BLaER1 (cell line): Measurements from ENCODE around the gene CYB561D2.
"Not testable (repeated sequence)": the region's sequence is repeated elsewhere in the genome, so short reads cannot be mapped to it uniquely, and the experiment has no call there.

Experiments used
- H3K27ac ChIP-seq: shearing (Covaris generic); formaldehyde crosslinking; 2 replicates; pipeline ENCODE4 v1.8.1; 2022
- H3K27me3 ChIP-seq: shearing (Covaris generic); formaldehyde crosslinking; 2 replicates; pipeline ENCODE4 v1.8.1; 2022
- H3K36me3 ChIP-seq: shearing (Covaris generic); formaldehyde crosslinking; 2 replicates; pipeline ENCODE4 v1.8.1; 2022
- H3K4me1 ChIP-seq: shearing (Covaris generic); formaldehyde crosslinking; 2 replicates; pipeline ENCODE4 v1.8.1; 2022
- H3K4me2 ChIP-seq: shearing (Covaris generic); formaldehyde crosslinking; 2 replicates; pipeline ENCODE4 v1.8.1; 2022
- H3K4me3 ChIP-seq: shearing (Covaris generic); formaldehyde crosslinking; 2 replicates; pipeline ENCODE4 v1.8.1; 2022
- H3K9ac ChIP-seq: shearing (Covaris generic); formaldehyde crosslinking; 2 replicates; pipeline ENCODE4 v1.8.1; 2022
- H3K9me3 ChIP-seq: shearing (Covaris generic); formaldehyde crosslinking; 2 replicates; pipeline ENCODE4 v1.8.1; 2022
- H4K20me1 ChIP-seq: shearing (Covaris generic); formaldehyde crosslinking; 2 replicates; pipeline ENCODE4 v1.8.1; 2022
- Cebpa-rat ChIP-seq: shearing (Covaris generic); IDR thresholded peaks from 2 replicates; pipeline ENCODE4 v1.8.1; 2022

Gene CYB561D2

DNA sequence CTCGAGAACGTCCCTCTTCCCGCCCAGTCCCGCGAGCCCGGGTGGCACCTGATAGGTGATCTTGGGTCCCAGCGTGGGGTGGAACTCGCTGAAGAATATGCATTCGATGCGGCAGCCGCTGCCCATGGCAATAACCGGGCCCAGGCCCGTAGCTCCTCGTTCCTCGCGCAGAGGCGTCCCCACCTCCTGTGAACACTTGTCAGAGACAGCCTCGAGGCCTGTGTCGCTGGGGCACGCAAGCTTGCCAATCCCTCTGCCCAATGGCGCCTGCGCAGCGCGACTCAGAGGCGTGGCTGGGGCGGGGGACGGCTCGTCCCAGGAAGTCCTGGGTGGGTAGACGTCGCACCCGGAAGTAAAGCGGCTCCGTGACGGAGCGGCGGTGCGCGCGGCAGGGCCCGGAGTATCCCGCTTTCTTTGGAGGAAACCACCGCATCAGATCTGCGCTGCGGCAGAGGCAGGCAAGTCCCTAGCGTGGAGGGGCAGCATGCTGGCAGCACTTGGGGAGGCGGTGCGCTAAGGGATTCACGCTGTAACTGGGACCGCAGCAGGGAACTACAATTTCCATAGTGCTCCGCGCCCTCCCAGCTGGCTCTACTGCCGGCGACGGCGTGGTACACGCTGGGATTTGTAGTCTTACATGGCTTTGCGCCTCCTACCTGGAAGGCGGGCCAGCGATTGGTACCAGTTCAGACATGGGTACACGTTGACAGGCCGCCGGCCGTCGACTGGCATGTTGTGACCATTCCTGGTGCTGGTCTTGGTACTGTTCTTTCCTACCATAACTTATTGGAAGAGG is at the start of gene CYB561D2, which contains the start of gene NPRL2:
Gene CYB561D2, plus strand, starts transcription at position 336 of the 796 bp plus-strand sequence. CDS start 572 bp downstream, outside the sequence.
Gene NPRL2, minus strand, starts transcription at position 249 of the 796 bp plus-strand sequence. Its CDS starts 123 bp downstream, at position 126.
- H3K4me1 ChIP-seq: peaks cover 46% of the 10 kb centered on the region
- peaks cover 2% of the 10 kb centered on the region; the same call in 1 of the 2 replicates for H3K27me3 ChIP-seq
- peak within 1 kb of the TSS; percentile 98 for H3K4me2 ChIP-seq
- H3K4me3 ChIP-seq: peak within 1 kb of the TSS; percentile 74
- TF ChIP-seq Cebpa-rat: no peak
- H3K9ac ChIP-seq: peak within 1 kb of the TSS; percentile 85
- peaks cover 59% of the 10 kb centered on the region for H4K20me1 ChIP-seq
- no peaks in the 10 kb centered on the region for H3K9me3 ChIP-seq
- peaks cover 55% of the 10 kb centered on the region for H3K36me3 ChIP-seq
- peak within 1 kb of the TSS; percentile 87 for H3K27ac ChIP-seq

DNA sequence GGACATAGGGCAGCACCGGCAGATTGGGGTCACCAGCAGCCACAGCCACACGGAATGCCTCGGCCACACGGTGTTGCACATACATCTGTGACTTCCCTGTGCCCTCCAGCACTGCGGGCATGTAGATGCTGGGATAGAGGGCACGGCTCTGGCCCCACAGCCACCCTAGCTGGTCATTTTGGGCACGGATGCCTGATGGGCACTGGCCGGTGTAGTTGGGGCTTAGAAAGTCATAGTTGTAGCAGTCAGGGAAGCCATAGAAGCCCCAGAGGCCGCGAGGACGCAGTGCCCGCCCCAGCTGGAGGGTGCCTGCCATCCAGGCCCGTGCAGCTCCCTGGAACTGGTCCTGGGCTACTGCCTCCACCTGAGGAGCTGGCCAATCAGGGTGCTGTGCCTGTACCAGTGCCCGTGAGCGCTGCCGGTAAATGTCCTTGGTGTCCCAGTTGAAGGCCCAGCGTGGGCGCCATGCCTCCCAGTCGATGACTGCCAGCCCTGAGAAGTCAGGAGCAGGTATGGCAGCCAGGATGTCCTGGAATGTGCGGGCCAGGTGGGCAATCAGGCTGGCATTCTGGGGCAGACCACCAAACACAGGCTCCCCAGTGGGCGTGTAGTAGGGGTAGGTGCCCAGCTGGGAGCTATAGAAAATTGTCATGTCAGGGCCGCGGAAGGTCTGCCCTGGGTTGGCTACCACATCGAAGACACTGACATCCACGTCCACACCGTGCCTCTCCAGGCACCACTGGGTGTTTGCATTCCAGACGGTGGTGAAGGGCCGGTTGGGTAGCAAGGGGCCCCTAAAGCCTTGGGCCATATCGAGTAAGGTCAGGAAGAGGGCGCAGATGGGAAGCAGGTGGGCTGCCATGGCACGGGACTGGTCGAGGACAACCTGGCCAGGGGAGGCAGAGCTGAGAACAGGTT is 48.3 kb upstream of the CYB561D2 start:
- peaks cover 13% of the 10 kb centered on the region for H3K9me3 ChIP-seq
- H3K36me3 ChIP-seq: peaks cover 10% of the 10 kb centered on the region
- H3K4me1 ChIP-seq: peaks cover 21% of the 10 kb centered on the region
- H4K20me1 ChIP-seq: 0 out of 2 replicates have a peak, but pooled peaks cover 8% of the 10 kb centered on the region
- H3K9ac ChIP-seq: no peak overlapping the region
- no peak overlapping the region for H3K27ac ChIP-seq
- H3K27me3 ChIP-seq: no peaks in the 10 kb centered on the region
- no peak for TF ChIP-seq Cebpa-rat
- H3K4me2 ChIP-seq: no peak overlapping the region
- no peak overlapping the region for H3K4me3 ChIP-seq

DNA sequence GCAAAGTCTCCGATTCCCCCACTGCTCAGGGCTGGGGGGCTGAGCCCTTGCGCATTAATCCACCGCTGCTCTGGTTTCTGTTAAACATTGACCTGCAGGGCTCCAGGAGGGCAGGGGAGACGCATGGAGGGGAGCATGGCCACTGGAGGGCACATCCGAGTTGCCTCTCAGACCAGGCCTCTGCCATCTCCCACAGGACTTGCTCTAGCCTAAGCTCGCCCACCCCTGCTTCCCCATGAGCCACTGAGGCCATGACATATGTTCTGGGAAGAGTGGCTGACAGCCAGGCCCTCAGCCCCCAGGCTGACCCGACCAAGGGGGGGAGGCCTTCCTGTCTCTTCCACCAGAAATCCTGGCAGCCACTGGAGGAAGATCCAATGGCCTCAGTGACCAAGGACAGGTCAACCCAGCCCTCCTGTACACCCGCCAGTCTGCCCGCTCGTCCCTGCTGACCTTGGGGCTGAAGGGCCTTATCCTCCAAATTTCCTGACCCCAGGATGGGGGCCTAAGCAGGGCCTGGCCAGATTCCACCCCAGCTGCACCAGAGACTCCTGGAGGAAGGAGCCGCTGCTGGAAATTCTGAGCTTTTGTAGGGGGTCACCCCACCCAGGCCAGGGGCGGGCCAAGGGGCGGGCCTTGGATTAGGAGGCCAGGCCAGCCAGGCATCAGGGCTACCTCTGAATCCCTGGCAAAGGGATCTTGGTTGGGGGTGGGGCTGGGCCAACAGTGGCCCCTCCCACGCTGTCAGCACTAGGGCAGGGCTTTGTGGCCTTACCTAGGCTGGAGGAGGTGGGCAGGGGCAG is 47.4 kb upstream of the CYB561D2 start, which contains the start of gene HYAL1:
Gene HYAL1, minus strand, starts transcription at position 562 of the 803 bp plus-strand sequence. CDS start 618 bp downstream, outside the sequence.
- no peak within 1 kb of the TSS for H3K27ac ChIP-seq
- no peak within 1 kb of the TSS for H3K4me2 ChIP-seq
- H4K20me1 ChIP-seq: 0 out of 2 replicates have a peak, but pooled peaks cover 4% of the 10 kb centered on the region
- H3K4me1 ChIP-seq: peaks cover 14% of the 10 kb centered on the region
- peaks cover 22% of the 10 kb centered on the region for H3K9me3 ChIP-seq
- H3K4me3 ChIP-seq: no peak within 1 kb of the TSS
- H3K36me3 ChIP-seq: peaks cover 15% of the 10 kb centered on the region; the same call in 1 of the 2 replicates
- H3K27me3 ChIP-seq: no peaks in the 10 kb centered on the region
- TF ChIP-seq Cebpa-rat: no peak
- no peak within 1 kb of the TSS for H3K9ac ChIP-seq

DNA sequence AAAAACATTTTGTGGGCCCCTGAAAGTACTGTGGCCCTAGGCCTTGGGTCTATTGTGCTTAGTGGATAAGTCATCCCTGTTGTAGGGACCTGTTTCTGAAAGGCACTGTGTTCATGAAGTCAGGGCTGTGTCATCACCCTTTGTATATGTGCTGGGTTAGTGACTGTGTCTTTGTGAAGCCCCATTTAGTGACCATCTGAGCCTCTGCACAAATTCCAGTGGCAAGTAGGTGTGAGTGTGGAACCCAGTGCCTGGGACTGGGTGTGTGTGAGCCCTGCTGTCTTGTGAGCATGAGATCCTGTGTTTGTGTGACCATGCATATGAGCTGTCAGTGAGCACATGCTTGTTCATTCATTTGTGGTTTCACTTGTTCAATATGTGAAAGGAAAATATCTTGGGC is 46.1 kb upstream of the CYB561D2 start:
- Histone ChIP-seq H3K9ac (no peak overlapping the region), H3K4me2 (no peak overlapping the region), H3K36me3 (peaks cover 25% of the 10 kb centered on the region), H4K20me1 (no peaks in the 10 kb centered on the region), H3K9me3 (peaks cover 35% of the 10 kb centered on the region), H3K27ac (no peak overlapping the region), H3K4me1 (peaks cover 9% of the 10 kb centered on the region), H3K27me3 (no peaks in the 10 kb centered on the region), H3K4me3 (no peak overlapping the region)
- TF ChIP-seq Cebpa-rat: no peak

DNA sequence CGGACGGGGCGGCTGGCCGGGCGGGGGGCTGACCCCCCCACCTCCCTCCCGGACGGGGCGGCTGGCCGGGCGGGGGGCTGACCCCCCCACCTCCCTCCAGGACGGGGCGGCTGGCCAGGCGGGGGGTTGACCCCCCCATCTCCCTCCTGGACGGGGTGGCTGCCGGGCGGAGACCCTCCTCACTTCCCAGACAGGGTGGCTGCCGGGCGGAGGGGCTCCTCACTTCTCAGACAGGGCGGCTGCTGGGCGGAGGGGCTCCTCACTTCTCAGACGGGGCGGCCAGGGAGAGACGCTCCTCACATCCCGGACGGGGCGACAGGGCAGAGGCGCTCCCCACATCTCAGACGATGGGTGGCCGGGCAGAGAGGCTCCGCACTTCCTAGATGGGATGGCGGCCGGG is 38.6 kb upstream of the CYB561D2 start:
- Histone ChIP-seq H4K20me1 (peaks cover 15% of the 10 kb centered on the region), H3K36me3 (peaks cover 46% of the 10 kb centered on the region), H3K9me3 (peaks cover 29% of the 10 kb centered on the region)
- not testable (repeated sequence) for H3K4me1 ChIP-seq, H3K4me2 ChIP-seq, H3K9ac ChIP-seq, H3K27ac ChIP-seq, H3K27me3 ChIP-seq, H3K4me3 ChIP-seq

DNA sequence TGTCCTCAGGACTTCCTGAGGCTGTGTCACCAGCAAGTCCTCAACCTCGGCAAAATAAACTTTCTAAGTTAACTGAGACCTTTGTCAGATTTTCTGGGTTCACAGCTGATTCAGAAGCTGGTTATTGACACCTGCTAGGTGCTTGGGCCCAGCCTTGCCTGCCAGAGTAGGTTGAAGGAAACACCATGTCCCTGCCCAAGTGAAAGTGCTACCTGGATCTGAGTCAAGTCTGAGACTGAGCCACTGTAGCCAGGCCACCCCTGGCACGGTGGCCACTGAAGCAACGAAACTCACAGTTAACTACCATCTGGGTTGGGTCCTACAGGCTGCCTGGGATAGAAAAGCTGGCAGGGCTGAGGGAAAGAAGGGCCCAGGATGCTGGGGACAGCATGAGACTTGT is 36.3 kb upstream of the CYB561D2 start:
- H3K4me2 ChIP-seq: no peak overlapping the region
- H4K20me1 ChIP-seq: peaks cover 37% of the 10 kb centered on the region
- H3K9ac ChIP-seq: no peak overlapping the region
- no peak overlapping the region for H3K4me3 ChIP-seq
- peaks cover 28% of the 10 kb centered on the region for H3K4me1 ChIP-seq
- peaks cover 6% of the 10 kb centered on the region for H3K9me3 ChIP-seq
- no peaks in the 10 kb centered on the region for H3K27me3 ChIP-seq
- H3K27ac ChIP-seq: no peak overlapping the region
- H3K36me3 ChIP-seq: peaks cover 55% of the 10 kb centered on the region
- no peak for TF ChIP-seq Cebpa-rat

DNA sequence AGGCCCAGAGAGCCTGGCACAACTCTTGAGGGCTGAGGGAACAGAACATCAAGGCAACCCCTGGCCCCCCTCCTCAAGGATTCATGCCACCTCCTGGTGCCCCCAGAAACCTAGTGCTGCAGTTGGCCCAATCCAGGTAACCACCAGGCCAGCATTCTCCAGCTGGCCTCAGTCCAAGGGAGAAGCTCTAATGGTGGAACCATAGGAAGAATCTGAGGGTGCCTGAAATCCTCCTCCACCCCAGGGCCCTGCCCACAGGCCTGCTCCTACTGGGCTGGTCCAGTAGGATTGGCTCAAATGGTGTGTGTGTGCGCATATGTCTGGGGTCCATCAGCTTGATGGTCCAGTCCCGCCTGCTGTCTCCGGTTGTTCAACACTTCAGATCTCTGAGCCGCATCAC is 35.8 kb upstream of the CYB561D2 start:
- Histone ChIP-seq H4K20me1 (peaks cover 42% of the 10 kb centered on the region), H3K9me3 (peaks cover under 1% of the 10 kb centered on the region), H3K4me2 (no peak overlapping the region), H3K27ac (no peak overlapping the region), H3K9ac (no peak overlapping the region), H3K36me3 (peaks cover 55% of the 10 kb centered on the region), H3K27me3 (no peaks in the 10 kb centered on the region), H3K4me3 (no peak overlapping the region), H3K4me1 (peaks cover 33% of the 10 kb centered on the region)
- TF ChIP-seq Cebpa-rat: no peak

GRCh38 chr3:50316657-50317242 is 33.9 kb upstream of the CYB561D2 start:
- no peak overlapping the region for H3K4me2 ChIP-seq
- peaks cover 58% of the 10 kb centered on the region for H3K36me3 ChIP-seq
- H3K9ac ChIP-seq: no peak overlapping the region
- H3K27me3 ChIP-seq: no peaks in the 10 kb centered on the region
- no peaks in the 10 kb centered on the region for H3K9me3 ChIP-seq
- peaks cover 41% of the 10 kb centered on the region for H3K4me1 ChIP-seq
- H4K20me1 ChIP-seq: peaks cover 49% of the 10 kb centered on the region
- peak overlapping the region; percentile 44 for H3K27ac ChIP-seq
- H3K4me3 ChIP-seq: no peak overlapping the region
- no peak for TF ChIP-seq Cebpa-rat

DNA sequence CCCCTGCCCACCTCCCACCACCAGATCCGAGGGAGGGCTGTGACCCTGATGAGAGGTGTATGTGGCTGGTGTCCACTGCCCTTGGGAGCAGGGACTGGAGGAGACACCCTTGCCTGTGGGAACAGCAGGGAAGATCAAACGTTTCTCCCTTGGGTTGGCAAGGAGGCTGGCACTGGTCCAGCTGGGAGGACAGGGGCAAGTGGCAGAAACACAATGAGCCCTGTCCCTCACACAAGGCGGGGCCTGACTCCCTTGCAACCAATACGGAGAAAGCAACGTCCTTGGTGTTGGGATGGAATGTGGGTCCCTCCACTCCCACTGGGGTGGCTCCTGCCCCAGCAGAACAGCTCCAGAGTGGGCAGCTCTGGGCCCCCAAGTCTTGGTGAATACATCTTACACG is 33.4 kb upstream of the CYB561D2 start:
- peaks cover 58% of the 10 kb centered on the region for H3K36me3 ChIP-seq
- peak overlapping the region; percentile 44 for H3K27ac ChIP-seq
- no peaks in the 10 kb centered on the region for H3K9me3 ChIP-seq
- peak overlapping the region; percentile 94 for H3K4me2 ChIP-seq
- TF ChIP-seq Cebpa-rat: no peak
- H3K27me3 ChIP-seq: no peaks in the 10 kb centered on the region
- 0 out of 2 replicates have a peak overlapping the region, but pooled peaks have one; percentile 11 for H3K9ac ChIP-seq
- H4K20me1 ChIP-seq: peaks cover 49% of the 10 kb centered on the region
- H3K4me1 ChIP-seq: peaks cover 46% of the 10 kb centered on the region
- H3K4me3 ChIP-seq: no peak overlapping the region
